ENCODE measurements around the gene PTPN9. TPM values are rescaled to one million over a fixed set of nuclear protein-coding genes. Genes with fewer than 3 reads are reported as not detected.

The PTPN9 gene
- total RNA-seq, 1 donor from 2014 or later: 36.2 TPM

DNA sequence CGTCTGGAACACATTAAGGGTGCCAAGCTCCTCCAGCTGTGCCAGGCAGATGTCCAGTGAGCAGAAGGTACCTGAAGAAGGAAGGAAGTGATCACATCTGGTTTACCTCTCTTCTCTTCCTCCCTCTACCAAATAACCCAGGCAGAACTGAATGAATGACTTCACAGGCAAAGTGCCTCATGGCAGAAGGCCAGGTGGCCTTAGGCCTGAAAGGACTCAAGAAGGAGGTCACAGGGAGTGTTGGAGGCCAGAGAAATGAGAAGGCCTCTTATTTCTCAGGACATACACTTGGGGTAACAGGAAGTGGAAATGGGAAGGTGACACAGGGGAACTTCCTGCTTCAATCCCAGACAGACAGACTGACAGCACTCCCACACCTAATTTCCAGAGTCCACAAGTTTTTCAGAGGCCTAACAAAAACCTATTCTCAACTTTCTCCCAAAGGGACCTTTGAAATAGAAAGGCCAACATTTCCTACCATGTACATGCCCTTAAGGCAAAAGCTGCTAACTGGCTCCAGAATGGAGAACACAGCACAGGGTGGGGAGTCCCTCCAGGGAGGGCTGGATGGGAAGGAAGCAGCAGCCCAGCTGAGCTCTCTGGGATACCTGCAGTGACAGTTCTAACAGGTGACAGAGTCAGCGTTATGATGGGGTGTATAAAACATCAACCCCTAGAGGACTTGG is 110.1 kb downstream of the PTPN9 start:
- TF ChIP-seq CTCF (IDR thresholded peaks at IDR 0.05; ENCODE audit: unreplicated experiment): no peak
- H3K9me3 Mint-ChIP-seq: no peaks in the 10 kb centered on the region
- H3K4me3 Mint-ChIP-seq: no peak overlapping the region
- no peak for DNase-seq (ENCODE audit: low spot score in 2 of 2, unreplicated experiment in 2 of 2)
- peaks cover 41% of the 10 kb centered on the region for H3K36me3 Mint-ChIP-seq
- H3K27ac Mint-ChIP-seq: no peak overlapping the region
- no peaks in the 10 kb centered on the region for H3K27me3 Mint-ChIP-seq (ENCODE audit: low read depth)
- no peaks in the 10 kb centered on the region for H3K4me1 Mint-ChIP-seq

DNA sequence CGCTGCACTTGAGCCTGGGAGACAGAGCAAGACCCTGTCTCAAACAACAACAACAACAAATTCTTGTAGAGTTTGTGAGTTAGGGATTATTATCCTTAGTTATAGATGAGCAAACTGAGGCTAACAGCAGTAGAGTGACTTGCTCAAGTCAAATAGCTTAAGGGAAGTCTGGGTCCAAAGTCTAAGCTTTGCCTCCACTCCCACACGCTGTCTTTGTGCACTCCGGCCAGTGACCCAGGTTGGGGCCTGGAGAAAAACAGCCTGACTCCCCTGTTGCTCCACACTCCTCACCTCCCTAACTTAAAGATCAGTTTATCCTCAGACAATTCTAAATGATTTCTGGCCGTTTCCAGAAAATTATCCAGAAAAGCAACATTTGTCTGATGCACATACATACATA is 118.5 kb downstream of the PTPN9 start:
- no peaks in the 10 kb centered on the region for H3K27me3 Mint-ChIP-seq (ENCODE audit: low read depth)
- H3K4me1 Mint-ChIP-seq: peaks cover 14% of the 10 kb centered on the region
- no peaks in the 10 kb centered on the region for H3K9me3 Mint-ChIP-seq
- H3K36me3 Mint-ChIP-seq: peaks cover 4% of the 10 kb centered on the region
- no peak overlapping the region for H3K4me3 Mint-ChIP-seq
- no peak for TF ChIP-seq CTCF (IDR thresholded peaks at IDR 0.05; ENCODE audit: unreplicated experiment)
- no peak overlapping the region for H3K27ac Mint-ChIP-seq
- no peak for DNase-seq (ENCODE audit: low spot score in 2 of 2, unreplicated experiment in 2 of 2)

- Mint-ChIP-seq H3K4me3 (no peak overlapping the region), H3K27ac (no peak overlapping the region)
These were observed 119.5 kb downstream of the PTPN9 start for GRCh38 chr15:75459581-75459980.

DNA sequence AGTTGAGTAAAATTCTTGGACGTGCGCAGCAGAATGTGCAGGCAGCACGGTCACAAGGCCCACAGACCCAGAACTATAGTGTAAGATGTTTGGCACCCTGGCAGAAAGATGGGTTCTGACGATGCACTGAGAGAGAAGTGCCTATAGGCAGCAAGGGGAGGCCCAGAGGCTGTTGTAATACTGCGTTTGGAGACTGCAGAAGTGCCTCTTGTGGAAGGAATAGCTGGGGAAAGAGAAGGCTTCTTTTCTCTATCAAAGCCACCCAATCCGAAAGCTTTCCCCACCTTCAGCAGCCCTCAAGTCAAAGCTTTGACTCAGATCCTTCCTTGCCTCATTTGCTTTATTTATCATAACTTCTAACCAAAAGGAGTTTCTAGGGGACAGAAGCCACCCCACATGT is 122.4 kb downstream of the PTPN9 start:
- H3K4me1 Mint-ChIP-seq: peaks cover 16% of the 10 kb centered on the region
- H3K9me3 Mint-ChIP-seq: no peaks in the 10 kb centered on the region
- peak overlapping the region; percentile 80 for H3K4me3 Mint-ChIP-seq
- H3K27me3 Mint-ChIP-seq (ENCODE audit: low read depth): no peaks in the 10 kb centered on the region
- TF ChIP-seq CTCF (IDR thresholded peaks at IDR 0.05; ENCODE audit: unreplicated experiment): no peak
- no peaks in the 10 kb centered on the region for H3K36me3 Mint-ChIP-seq
- no peak for DNase-seq (ENCODE audit: low spot score in 2 of 2, unreplicated experiment in 2 of 2)
- H3K27ac Mint-ChIP-seq: peak overlapping the region; percentile 85

More at GRCh38 chr15:75459581-75459980, 119.5 kb downstream of the PTPN9 start:
- Mint-ChIP-seq H3K4me1 (peaks cover 14% of the 10 kb centered on the region), H3K36me3 (no peaks in the 10 kb centered on the region), H3K9me3 (no peaks in the 10 kb centered on the region), H3K27me3 (ENCODE audit: low read depth) (no peaks in the 10 kb centered on the region)
- no peak for TF ChIP-seq CTCF (IDR thresholded peaks at IDR 0.05; ENCODE audit: unreplicated experiment)
- no peak for DNase-seq (ENCODE audit: low spot score in 2 of 2, unreplicated experiment in 2 of 2)

DNA sequence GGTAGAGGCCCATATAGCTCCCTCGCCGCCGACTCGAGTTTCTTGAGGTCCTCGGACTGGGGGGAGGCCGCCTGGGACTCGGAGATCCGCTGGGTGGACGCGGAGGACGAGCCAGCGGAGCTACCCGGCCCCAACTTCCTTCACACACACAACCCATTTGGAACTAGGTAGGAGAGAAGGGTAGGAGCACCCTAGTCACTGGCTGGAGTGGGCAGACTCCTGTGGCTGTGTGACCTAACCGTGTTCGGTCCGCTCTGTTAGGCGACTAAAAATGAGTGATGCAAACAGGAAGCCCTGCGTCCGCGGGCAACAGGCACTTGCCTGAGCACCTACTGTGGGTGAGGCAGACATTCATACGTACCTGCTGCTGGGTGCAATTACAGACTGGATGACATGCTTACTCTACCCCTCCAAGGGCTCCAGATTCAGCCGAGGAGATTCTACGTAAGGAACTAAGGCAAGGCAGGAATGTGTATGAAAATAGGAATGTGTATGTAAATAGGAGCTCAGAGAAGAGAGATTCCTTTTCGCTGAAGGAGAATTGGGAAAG is 123.1 kb downstream of the PTPN9 start:
- Mint-ChIP-seq H3K27ac (peak overlapping the region; percentile 85), H3K36me3 (no peaks in the 10 kb centered on the region), H3K4me3 (peak overlapping the region; percentile 80), H3K9me3 (no peaks in the 10 kb centered on the region), H3K4me1 (peaks cover 15% of the 10 kb centered on the region), H3K27me3 (ENCODE audit: low read depth) (no peaks in the 10 kb centered on the region)
- DNase-seq (ENCODE audit: low spot score in 2 of 2, unreplicated experiment in 2 of 2): no peak
- TF ChIP-seq CTCF (IDR thresholded peaks at IDR 0.05; ENCODE audit: unreplicated experiment): no peak

Data from mesothelial cell of epicardium (in vitro differentiated cells).